GM21825 (cell line): ENCODE results near the gene PNPLA7.
"Not testable (repeated sequence)": the region's sequence is repeated elsewhere in the genome, so short reads cannot be mapped to it uniquely, and the experiment has no call there.

ENCODE experiments used
- ATAC-seq: cut with Tn5 transposase; IDR thresholded peaks from one replicate; pipeline ENCODE4 v1.9.1; 2021; ENCODE audit warnings: mild to moderate bottlenecking, moderate library complexity; ENCODE audit not compliant: unreplicated experiment

The PNPLA7 gene

DNA sequence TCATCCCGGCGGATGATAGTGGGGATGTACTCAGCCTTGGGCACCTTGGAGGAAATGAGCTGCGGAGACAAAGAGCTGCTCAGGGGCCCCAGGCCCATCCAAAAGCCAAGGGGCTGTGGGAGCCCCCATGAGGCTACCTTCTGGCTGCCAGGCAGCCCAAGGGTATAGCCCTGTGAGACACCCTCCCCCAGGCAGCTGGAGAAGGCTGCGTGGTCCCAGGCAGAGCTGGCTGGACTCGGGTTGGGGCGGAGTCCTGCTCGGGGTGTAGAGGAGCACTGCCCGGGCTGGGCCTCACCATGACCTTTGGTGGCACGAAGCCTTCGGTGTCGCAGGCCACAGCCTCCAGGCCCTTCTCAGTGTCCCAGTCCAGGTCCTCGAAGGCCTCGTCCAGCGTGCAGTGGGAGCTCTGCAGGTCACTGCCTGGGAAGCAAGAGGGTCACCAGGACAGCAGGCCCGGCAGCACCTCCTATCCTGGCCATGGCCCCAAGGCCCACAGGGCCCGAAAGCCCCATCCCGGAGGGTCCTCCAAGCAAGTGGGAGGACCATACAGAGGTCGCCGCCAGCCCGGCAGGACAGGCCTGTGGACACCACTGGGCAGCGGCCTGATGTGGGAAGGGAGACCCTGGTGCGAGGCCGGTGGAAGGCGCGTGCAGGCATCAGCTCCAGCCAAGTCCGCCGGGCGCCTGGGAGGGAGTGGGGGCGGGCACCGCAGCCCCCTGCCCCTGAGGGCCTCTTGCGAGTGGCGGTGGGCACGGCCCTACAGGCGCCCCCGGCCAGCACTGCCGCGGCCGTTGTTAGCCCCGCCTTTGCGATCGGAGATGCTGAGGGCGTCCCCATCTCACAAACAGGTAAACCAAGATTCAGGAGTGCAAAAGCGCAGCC is 97.2 kb downstream of the PNPLA7 start:
- ATAC-seq: no peak

- no peak for ATAC-seq
Observed at GRCh38 chr9:137452006-137452760, 98.0 kb downstream of the PNPLA7 start.

GRCh38 chr9:137451264-137452005 is 98.8 kb downstream of the PNPLA7 start:
- not testable (repeated sequence) for ATAC-seq

GRCh38 chr9:137450539-137451222 is 99.5 kb downstream of the PNPLA7 start:
- ATAC-seq: not testable (repeated sequence)

DNA sequence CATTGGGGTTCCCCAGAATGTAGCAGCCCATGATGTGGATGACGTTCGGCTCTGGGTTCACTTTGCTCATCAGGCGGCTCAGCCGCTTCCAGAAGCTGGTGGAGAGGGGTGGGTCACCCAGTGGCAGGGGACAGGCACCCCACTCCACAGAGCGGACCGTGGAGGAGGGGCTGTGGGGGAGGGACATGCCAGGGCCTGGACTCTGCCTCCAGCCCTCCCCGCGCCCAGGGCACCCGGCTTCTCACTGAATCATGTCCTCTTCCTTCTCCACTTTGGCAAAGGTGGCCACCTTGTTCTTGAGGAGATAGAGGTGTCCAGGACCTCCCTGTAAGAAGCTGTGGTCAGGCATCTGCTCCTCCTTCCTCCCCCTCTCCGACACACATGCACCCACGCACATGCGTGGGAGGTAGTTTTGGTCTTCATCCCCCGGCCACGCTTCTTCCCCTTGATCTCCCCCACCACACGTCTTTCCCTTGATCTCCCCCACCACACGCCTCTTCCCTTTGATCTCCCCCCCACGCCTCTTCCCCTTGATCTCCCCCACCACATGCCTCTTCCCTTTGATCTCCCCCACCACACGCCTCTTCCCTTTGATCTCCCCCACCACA is 100.2 kb downstream of the PNPLA7 start:
- no peak for ATAC-seq

DNA sequence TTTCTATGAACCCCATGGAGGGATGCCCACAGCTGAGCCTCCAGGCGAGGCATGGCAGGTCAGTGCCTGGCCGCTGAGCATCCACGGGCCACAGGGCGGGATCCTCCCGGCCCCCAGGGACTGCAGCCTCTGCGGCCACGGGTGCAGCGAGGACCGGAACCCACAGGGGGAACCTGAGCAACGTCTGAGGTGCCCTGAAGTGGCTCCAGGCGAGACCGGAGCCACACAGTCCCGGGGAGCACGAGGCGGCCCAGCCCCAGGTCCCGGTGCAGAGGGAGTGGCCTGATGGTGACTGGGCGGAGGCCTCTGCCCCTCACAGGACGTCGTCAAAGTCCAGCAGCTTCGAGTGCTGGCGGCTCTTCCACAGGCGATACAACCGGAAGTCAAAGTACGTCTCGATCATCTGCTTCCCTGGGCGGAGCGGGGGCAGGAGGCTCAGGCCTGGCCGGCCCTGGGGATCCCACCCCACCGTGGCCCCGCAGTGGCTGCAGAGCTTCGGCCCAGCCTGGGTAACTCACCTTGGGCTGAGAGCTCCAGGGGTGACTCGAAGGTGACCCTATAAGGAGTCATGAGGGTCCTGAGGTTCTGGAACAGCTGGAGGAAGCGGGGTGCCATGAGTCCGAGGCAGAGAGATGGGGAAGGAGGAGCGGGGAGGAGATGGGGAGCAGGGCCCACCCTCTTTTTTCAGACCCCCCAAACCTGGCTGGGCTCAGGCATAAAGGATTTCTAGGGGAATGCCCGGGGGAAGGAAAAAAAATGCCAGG is 100.9 kb downstream of the PNPLA7 start:
- ATAC-seq: no peak

GRCh38 chr9:137448602-137448962 is 101.6 kb downstream of the PNPLA7 start:
- ATAC-seq: no peak

GRCh38 chr9:137447722-137448601 is 102.2 kb downstream of the PNPLA7 start:
- no peak for ATAC-seq

DNA sequence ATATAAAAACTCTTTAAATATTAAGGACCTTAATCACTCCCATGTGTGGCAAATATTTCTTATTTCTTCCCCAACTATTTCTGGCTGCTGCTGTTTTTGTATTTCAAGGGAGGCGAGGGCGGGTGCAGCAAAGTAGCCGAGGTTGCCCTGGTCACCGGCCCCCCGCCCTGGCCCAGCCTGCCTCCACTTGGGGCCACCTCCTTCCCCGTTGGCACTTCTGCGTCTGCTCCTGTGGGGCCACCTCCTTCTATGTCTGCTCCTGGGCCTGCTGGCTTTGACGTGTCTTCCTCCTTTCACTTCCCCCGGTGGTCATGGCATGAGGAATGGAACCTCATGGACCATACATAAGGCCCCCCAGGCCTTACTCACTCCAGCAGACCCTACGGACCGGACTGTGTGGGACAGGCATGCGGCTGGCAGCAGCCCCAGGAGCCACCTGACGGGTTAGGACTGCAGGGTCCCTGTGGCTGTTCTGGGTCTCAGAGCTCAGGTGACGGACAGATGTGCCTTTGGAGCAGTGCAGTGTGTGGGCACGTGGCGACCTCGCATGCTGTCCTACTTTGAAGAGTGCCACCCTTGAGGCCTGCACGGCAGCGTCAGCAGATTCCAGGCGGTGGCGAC is 103.2 kb downstream of the PNPLA7 start:
- ATAC-seq: no peak

DNA sequence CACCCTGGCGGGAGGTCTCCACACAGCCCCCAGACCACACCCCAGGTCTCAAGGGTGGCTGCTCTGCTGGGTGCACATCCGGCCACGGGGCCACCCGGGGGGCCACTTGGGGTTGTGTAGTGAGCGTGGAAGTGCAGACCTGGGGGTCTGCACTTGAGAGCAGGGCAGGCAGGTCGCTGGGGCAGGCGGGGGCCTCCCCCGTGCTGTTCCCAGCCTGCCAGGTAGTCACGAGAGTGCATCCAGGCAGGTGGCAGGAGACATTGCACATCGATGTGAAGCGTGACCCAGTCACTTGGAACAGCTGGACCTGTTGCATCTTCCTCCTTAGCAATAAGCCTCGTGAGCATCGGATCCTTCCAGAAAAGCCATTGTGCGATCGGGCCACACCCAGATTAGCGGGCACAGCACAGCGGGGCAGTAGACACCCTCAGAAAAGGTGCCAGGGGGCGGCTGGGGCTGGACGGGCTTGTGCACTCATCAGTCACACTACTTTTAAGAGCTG is 104.2 kb downstream of the PNPLA7 start:
- no peak for ATAC-seq

- ATAC-seq: peak; percentile 61
Observed at GRCh38 chr9:137445275-137445807, 104.9 kb downstream of the PNPLA7 start.

GRCh38 chr9:137444106-137444790 is 106.0 kb downstream of the PNPLA7 start:
- ATAC-seq: no peak

DNA sequence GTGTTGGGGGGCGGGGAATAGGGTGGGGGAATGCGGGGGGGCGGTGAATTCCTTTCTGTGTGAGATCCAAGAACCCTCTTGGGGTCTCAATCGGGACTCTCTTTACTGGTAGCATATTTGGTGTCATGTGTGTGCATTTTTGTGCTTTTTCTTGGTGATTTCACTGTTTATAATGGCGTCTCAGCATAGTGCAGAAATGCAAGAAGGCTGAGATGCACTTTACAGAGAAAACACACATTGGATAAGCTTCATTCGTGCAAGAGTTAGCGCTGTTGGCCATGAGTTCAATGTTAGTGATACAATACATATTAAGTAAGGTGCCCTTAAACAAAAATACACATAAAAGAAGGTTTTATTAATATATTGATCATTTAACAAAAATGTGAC is 108.3 kb downstream of the PNPLA7 start:
- no peak for ATAC-seq

GRCh38 chr9:137441289-137441934 is 108.8 kb downstream of the PNPLA7 start, which contains the start of gene ENTPD8:
Gene ENTPD8, minus strand, starts transcription at chr9:137441357. Its CDS starts 3,072 bp downstream, at chr9:137438285.
- ATAC-seq: no peak

GRCh38 chr9:137439158-137439714 is 111.0 kb downstream of the PNPLA7 start:
- no peak for ATAC-seq

- no peak for ATAC-seq
Observed at GRCh38 chr9:137438591-137439157, 111.5 kb downstream of the PNPLA7 start.
